ENCODE data around the gene FTO.

Gene FTO

GRCh38 chr16:54165174-54165911 is 461.4 kb downstream of the FTO start:
- Histone ChIP-seq H3K27me3 (ENCODE audit: control insufficient read depth, insufficient read depth, low read length) (no peaks in the 10 kb centered on the region), H3K36me3 (ENCODE audit: control insufficient read depth, insufficient read depth, low read length) (no peaks in the 10 kb centered on the region), H3K4me3 (ENCODE audit: low read depth, low read length) (no peak overlapping the region), H3K4me1 (no peaks in the 10 kb centered on the region), H3K79me2 (no peaks in the 10 kb centered on the region), H3K9ac (no peak overlapping the region), H3K9me3 (ENCODE audit: control insufficient read depth, low read length) (no peaks in the 10 kb centered on the region), H3K27ac (no peak overlapping the region), H3K4me2 (ENCODE audit: low read length) (no peak overlapping the region), H2AFZ (no peak overlapping the region)
- TF ChIP-seq CTCF (IDR thresholded peaks at IDR 0.05), result no peak

GRCh38 chr16:54165912-54166865 is 462.2 kb downstream of the FTO start:
- no peaks in the 10 kb centered on the region for H3K4me1 ChIP-seq
- no peaks in the 10 kb centered on the region for H3K27me3 ChIP-seq (ENCODE audit: control insufficient read depth, insufficient read depth, low read length)
- H3K36me3 ChIP-seq (ENCODE audit: control insufficient read depth, insufficient read depth, low read length), result no peaks in the 10 kb centered on the region
- H3K9ac ChIP-seq, result no peak overlapping the region
- H3K79me2 ChIP-seq, result no peaks in the 10 kb centered on the region
- TF ChIP-seq CTCF (IDR thresholded peaks at IDR 0.05), result no peak
- no peaks in the 10 kb centered on the region for H3K9me3 ChIP-seq (ENCODE audit: control insufficient read depth, low read length)
- no peak overlapping the region for H3K4me2 ChIP-seq (ENCODE audit: low read length)
- H2AFZ ChIP-seq, result no peak overlapping the region
- no peak overlapping the region for H3K27ac ChIP-seq
- no peak overlapping the region for H3K4me3 ChIP-seq (ENCODE audit: low read depth, low read length)

GRCh38 chr16:54169112-54169511 is 465.2 kb downstream of the FTO start:
- Histone ChIP-seq H3K4me3 (ENCODE audit: low read depth, low read length) (no peak overlapping the region), H3K27me3 (ENCODE audit: control insufficient read depth, insufficient read depth, low read length) (no peaks in the 10 kb centered on the region), H3K27ac (no peak overlapping the region), H3K4me1 (no peaks in the 10 kb centered on the region), H3K9ac (no peak overlapping the region), H3K79me2 (no peaks in the 10 kb centered on the region), H3K36me3 (ENCODE audit: control insufficient read depth, insufficient read depth, low read length) (no peaks in the 10 kb centered on the region), H3K4me2 (ENCODE audit: low read length) (no peak overlapping the region), H2AFZ (no peak overlapping the region), H3K9me3 (ENCODE audit: control insufficient read depth, low read length) (no peaks in the 10 kb centered on the region)
- TF ChIP-seq CTCF (IDR thresholded peaks at IDR 0.05), result no peak

- Histone ChIP-seq H3K36me3 (ENCODE audit: control insufficient read depth, insufficient read depth, low read length) (no peaks in the 10 kb centered on the region), H3K9me3 (ENCODE audit: control insufficient read depth, low read length) (no peaks in the 10 kb centered on the region), H3K79me2 (no peaks in the 10 kb centered on the region), H3K4me1 (no peaks in the 10 kb centered on the region), H3K27me3 (ENCODE audit: control insufficient read depth, insufficient read depth, low read length) (no peaks in the 10 kb centered on the region), H3K4me2 (ENCODE audit: low read length) (no peak overlapping the region), H3K9ac (no peak overlapping the region), H3K27ac (no peak overlapping the region), H2AFZ (no peak overlapping the region), H3K4me3 (ENCODE audit: low read depth, low read length) (no peak overlapping the region)
- TF ChIP-seq CTCF (IDR thresholded peaks at IDR 0.05), result no peak
Measured at GRCh38 chr16:54171626-54172537, 467.9 kb downstream of the FTO start.

All from parathyroid adenoma (tissue), 2 donors.